ENCODE measurements around the gene CDC20. TPM values are rescaled to one million over a fixed set of nuclear protein-coding genes. Genes with fewer than 3 reads are reported as not detected.

Gene CDC20
- total RNA-seq, 1 experiment from 2014 or later, result 215 TPM

DNA sequence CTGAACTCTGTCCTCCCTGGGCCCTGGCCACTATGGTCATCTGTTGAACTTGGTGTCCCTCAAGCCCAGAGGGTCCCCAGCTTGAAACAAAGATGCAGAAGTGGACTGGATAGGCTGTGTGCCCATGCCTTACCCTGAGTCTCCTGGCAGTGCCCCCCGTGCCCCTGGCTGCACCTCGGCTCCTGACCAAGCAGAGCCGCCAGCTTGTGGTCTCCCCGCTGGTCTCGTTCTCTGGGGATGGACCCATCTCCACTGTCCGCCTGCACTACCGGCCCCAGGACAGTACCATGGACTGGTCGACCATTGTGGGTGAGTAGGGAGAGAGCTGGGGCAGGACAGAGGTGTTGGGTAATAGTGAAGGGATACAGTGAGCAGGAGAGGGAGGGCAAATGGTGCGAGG is 47.3 kb upstream of the CDC20 start:
- CTCF ChIA-PET, result no interaction called here
- TF ChIP-seq SIN3A (IDR thresholded peaks at IDR 0.05; ENCODE audit: borderline replicate concordance, insufficient read depth, low read depth, low read length), result no peak
- TF ChIP-seq TCF7L2 (IDR thresholded peaks at IDR 0.05; ENCODE audit: low read depth, low read length), result no peak
- TF ChIP-seq, protein P1, sequence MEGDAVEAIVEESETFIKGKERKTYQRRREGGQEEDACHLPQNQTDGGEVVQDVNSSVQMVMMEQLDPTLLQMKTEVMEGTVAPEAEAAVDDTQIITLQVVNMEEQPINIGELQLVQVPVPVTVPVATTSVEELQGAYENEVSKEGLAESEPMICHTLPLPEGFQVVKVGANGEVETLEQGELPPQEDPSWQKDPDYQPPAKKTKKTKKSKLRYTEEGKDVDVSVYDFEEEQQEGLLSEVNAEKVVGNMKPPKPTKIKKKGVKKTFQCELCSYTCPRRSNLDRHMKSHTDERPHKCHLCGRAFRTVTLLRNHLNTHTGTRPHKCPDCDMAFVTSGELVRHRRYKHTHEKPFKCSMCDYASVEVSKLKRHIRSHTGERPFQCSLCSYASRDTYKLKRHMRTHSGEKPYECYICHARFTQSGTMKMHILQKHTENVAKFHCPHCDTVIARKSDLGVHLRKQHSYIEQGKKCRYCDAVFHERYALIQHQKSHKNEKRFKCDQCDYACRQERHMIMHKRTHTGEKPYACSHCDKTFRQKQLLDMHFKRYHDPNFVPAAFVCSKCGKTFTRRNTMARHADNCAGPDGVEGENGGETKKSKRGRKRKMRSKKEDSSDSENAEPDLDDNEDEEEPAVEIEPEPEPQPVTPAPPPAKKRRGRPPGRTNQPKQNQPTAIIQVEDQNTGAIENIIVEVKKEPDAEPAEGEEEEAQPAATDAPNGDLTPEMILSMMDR (IDR thresholded peaks at IDR 0.05), result no peak
- no peak for TF ChIP-seq POLR2AphosphoS5 (IDR thresholded peaks at IDR 0.05; ENCODE audit: low read depth, low read length)
- no peak for TF ChIP-seq REST (IDR thresholded peaks at IDR 0.05; ENCODE audit: insufficient read depth in 1 of 2, low read depth in 2 of 2, low read length in 1 of 2)
- BruUV-seq (replicated peaks), result no TSS peak
- Histone ChIP-seq H3K9me3 (ENCODE audit: control insufficient read depth, insufficient read depth, low read depth, low read length) (no peaks in the 10 kb centered on the region), H3K27ac (ENCODE audit: low read length) (no peak overlapping the region), H3K36me3 (ENCODE audit: control insufficient read depth, insufficient read depth, low read length) (no peaks in the 10 kb centered on the region), H3K4me1 (ENCODE audit: control insufficient read depth, insufficient read depth, low read length) (no peaks in the 10 kb centered on the region), H3K27me3 (ENCODE audit: control insufficient read depth, insufficient read depth, low read length) (no peaks in the 10 kb centered on the region), H3K4me3 (ENCODE audit: low read depth in 2 of 2, low read length in 2 of 2) (no peak overlapping the region)
- ATAC-seq (no peak), DNase-seq (ENCODE audit: low read depth, low spot score) (no peak)
- POLR2A ChIA-PET, result no interaction called here
- intact Hi-C loops (cut with micrococcal nuclease; ENCODE audit: unreplicated experiment), result no loop called here
- in situ Hi-C loops (cut with HindIII; ENCODE audit: low pct_unique_long_range_greater_than_20kb, low sequenced_read_pairs), result no loop called here

GRCh38 chr1:43312212-43312623 is 46.6 kb upstream of the CDC20 start:
- CTCF ChIA-PET, result no interaction called here
- no peaks in the 10 kb centered on the region for H3K9me3 ChIP-seq (ENCODE audit: control insufficient read depth, insufficient read depth, low read depth, low read length)
- intact Hi-C loops (cut with micrococcal nuclease; ENCODE audit: unreplicated experiment), result no loop called here
- no TSS peak for BruUV-seq (replicated peaks)
- no peaks in the 10 kb centered on the region for H3K4me1 ChIP-seq (ENCODE audit: control insufficient read depth, insufficient read depth, low read length)
- no peaks in the 10 kb centered on the region for H3K27me3 ChIP-seq (ENCODE audit: control insufficient read depth, insufficient read depth, low read length)
- in situ Hi-C loops (cut with HindIII; ENCODE audit: low pct_unique_long_range_greater_than_20kb, low sequenced_read_pairs), result no loop called here
- POLR2A ChIA-PET, result no interaction called here
- TF ChIP-seq REST (IDR thresholded peaks at IDR 0.05; ENCODE audit: insufficient read depth in 1 of 2, low read depth in 2 of 2, low read length in 1 of 2) (no peak), TCF7L2 (IDR thresholded peaks at IDR 0.05; ENCODE audit: low read depth, low read length) (no peak), SIN3A (IDR thresholded peaks at IDR 0.05; ENCODE audit: borderline replicate concordance, insufficient read depth, low read depth, low read length) (no peak), POLR2AphosphoS5 (IDR thresholded peaks at IDR 0.05; ENCODE audit: low read depth, low read length) (no peak)
- TF ChIP-seq, protein P1 (IDR thresholded peaks at IDR 0.05), result no peak
- no peak overlapping the region for H3K4me3 ChIP-seq (ENCODE audit: low read depth in 2 of 2, low read length in 2 of 2)
- H3K36me3 ChIP-seq (ENCODE audit: control insufficient read depth, insufficient read depth, low read length), result no peaks in the 10 kb centered on the region
- H3K27ac ChIP-seq (ENCODE audit: low read length), result no peak overlapping the region
- ATAC-seq (no peak), DNase-seq (ENCODE audit: low read depth, low spot score) (no peak)

Data from Panc1 (cell line).